ENCODE measurements around the gene SPTLC1. TPM values are rescaled to one million over a fixed set of nuclear protein-coding genes. Genes with fewer than 3 reads are reported as not detected.
"Not testable (repeated sequence)": the region's sequence is repeated elsewhere in the genome, so short reads cannot be mapped to it uniquely, and the experiment has no call there.

The SPTLC1 gene
- total RNA-seq, 2 donors from 2014 or later = 77.2 to 83.8 TPM

DNA sequence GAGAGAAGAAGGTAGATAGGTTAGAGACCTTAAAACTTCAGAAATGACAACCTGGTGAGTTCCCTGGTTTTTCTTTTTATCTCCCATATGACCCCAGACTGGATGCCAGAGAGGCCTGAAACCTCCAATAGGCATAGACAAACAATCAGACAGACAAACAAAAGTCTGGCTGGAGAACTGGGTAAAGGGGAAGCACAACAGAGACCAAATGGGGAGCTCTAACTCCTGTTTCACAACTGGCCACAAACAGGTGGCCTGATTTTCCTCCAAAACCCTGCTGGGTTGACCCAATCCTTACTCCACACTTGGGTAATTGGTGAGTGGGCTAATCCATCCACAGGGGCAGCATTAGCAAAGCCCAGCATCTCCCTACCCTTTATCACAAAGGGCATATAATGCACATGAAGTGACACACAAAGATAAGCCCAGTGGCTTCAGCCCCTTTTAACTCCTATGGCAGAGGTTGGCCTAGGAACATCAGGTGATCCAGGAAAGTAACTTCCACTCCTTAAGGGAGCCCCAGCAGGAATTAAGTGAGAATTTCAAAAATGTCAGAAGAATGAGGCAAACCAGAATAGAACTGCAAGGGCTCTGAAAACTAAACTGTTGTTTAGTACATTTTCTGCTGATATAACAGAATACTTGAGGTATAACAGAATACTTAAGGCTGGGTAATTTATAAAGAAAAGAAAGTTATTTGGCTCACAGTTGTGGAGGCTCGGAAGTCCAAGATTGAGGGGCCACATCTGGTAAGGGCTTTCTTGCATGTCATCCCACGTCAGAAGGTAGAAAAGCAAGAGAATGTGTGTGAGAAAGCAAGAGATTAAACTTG lies 104.3 kb downstream of the SPTLC1 start:
- no peaks in the 10 kb centered on the region for H3K27me3 ChIP-seq
- no peak overlapping the region for H3K9ac ChIP-seq (ENCODE audit: low read depth in 2 of 2, low read length in 2 of 2)
- H3K4me3 ChIP-seq = no peak overlapping the region
- TF ChIP-seq, protein P1, sequence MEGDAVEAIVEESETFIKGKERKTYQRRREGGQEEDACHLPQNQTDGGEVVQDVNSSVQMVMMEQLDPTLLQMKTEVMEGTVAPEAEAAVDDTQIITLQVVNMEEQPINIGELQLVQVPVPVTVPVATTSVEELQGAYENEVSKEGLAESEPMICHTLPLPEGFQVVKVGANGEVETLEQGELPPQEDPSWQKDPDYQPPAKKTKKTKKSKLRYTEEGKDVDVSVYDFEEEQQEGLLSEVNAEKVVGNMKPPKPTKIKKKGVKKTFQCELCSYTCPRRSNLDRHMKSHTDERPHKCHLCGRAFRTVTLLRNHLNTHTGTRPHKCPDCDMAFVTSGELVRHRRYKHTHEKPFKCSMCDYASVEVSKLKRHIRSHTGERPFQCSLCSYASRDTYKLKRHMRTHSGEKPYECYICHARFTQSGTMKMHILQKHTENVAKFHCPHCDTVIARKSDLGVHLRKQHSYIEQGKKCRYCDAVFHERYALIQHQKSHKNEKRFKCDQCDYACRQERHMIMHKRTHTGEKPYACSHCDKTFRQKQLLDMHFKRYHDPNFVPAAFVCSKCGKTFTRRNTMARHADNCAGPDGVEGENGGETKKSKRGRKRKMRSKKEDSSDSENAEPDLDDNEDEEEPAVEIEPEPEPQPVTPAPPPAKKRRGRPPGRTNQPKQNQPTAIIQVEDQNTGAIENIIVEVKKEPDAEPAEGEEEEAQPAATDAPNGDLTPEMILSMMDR (IDR thresholded peaks at IDR 0.05) = no peak
- no peaks in the 10 kb centered on the region for H3K9me3 ChIP-seq
- no peak for DNase-seq
- intact Hi-C loops (cut with DNase I) = no loop called here
- no peaks in the 10 kb centered on the region for H3K36me3 ChIP-seq
- H3K4me1 ChIP-seq = no peaks in the 10 kb centered on the region
- H3K27ac ChIP-seq = no peak overlapping the region

DNA sequence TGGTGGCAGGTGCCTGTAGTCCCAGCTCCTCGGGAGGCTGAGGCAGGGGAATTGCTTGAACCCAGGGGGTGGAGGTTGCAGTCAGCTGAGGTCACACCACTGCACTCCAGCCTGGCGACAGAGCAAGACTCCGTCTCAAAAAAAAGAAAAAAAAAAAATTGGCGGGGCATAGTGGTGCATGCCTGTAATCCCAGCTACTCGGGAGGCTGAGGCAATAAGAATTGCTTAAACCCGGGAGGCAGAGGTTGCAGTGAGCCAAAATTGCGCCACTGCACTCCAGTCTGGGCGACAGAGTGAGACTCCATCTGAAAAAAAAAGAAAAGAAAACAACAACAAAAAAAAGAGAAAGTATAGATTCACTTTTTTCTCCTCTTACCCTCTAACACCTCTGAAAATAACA lies 105.0 kb downstream of the SPTLC1 start:
- H3K36me3 ChIP-seq; H3K4me3 ChIP-seq; DNase-seq; H3K27ac ChIP-seq; H3K4me1 ChIP-seq; H3K9ac ChIP-seq (ENCODE audit: low read depth in 2 of 2, low read length in 2 of 2); H3K9me3 ChIP-seq; intact Hi-C loops (cut with DNase I); H3K27me3 ChIP-seq: not testable (repeated sequence)

DNA sequence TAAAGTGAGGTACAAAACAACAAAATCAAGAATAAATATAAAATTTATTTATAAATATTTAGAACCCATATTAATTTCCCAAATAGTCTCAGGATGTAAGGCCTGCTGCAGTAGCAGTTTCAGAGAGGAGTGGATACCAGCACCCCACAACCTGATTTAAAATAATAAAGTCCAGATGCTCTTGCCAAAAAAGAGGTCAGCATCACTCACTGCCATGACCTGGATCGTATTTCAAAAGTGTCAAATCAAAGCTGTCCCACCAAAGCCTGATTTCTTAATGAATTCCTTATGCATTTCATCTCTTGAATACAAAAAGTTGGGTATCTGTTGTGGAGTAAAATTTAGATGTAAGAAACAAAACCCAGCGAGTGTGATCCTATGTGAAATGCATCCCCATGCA lies 107.2 kb downstream of the SPTLC1 start:
- no peak for DNase-seq
- Histone ChIP-seq H3K27me3 (no peaks in the 10 kb centered on the region), H3K9ac (ENCODE audit: low read depth in 2 of 2, low read length in 2 of 2) (no peak overlapping the region), H3K27ac (no peak overlapping the region), H3K36me3 (no peaks in the 10 kb centered on the region), H3K9me3 (no peaks in the 10 kb centered on the region), H3K4me1 (no peaks in the 10 kb centered on the region), H3K4me3 (no peak overlapping the region)
- intact Hi-C loops (cut with DNase I) = no loop called here
- TF ChIP-seq, protein P1 (IDR thresholded peaks at IDR 0.05) = no peak

DNA sequence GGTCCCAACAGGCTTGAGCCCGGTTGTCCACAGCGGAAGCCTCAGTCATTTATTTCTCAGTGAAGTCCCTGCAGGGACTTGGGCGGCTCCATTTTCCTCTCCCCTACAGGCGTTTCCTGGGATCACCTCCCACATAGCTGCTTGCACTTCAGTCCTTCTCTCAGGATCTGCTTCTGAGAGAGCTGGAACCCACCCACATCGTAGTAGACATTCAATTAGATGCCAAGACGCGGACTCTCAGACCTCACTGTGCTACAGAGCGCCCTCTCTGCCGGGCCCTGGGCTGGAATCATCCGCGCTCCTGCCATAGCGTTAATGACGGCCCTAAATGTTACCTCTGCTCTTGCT lies 111.2 kb downstream of the SPTLC1 start:
- DNase-seq = no peak
- TF ChIP-seq, protein P1 (IDR thresholded peaks at IDR 0.05) = no peak
- Histone ChIP-seq H3K4me1 (no peaks in the 10 kb centered on the region), H3K27me3 (no peaks in the 10 kb centered on the region), H3K9me3 (no peaks in the 10 kb centered on the region), H3K9ac (ENCODE audit: low read depth in 2 of 2, low read length in 2 of 2) (no peak overlapping the region), H3K36me3 (no peaks in the 10 kb centered on the region), H3K4me3 (no peak overlapping the region), H3K27ac (no peak overlapping the region)
- intact Hi-C loops (cut with DNase I) = no loop called here

DNA sequence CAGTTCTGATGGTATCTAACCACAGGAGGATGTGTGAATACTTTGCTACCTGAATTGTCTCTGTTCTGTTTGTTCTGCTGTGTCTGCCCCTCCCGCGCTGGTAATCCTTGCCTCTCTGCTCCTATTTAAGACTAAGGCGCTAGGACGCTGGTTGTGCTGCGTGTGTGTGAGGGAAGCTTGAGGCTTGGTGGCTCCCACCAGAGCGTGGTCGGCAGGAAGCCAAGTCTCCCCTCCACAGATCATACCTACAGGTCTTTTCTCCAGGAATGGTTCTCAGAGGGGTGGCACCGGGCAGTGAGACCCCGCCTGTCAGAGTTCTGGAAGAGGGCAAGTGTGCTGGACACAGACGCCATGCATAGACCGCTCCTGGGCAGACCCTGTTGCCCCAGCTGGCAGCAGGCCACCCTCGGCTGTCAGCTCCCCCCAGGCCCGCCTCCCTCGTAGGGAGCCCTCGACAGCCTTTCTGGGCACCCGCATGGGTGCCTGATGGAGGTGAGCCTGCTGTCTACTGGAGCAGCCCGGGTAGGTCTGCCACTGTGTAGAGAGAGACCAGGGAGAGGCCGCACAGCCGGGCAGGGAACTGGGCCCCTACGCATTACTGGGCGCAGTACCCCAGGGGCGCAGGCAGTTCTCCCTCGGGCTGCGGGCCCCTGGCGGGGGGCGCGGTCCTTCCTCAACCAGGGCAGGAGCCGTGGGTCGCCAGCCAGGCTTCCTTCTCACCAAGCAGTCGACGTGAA lies 111.7 kb downstream of the SPTLC1 start:
- Histone ChIP-seq H3K36me3 (no peaks in the 10 kb centered on the region), H3K4me3 (no peak overlapping the region), H3K27me3 (no peaks in the 10 kb centered on the region), H3K27ac (no peak overlapping the region), H3K9ac (ENCODE audit: low read depth in 2 of 2, low read length in 2 of 2) (no peak overlapping the region), H3K9me3 (no peaks in the 10 kb centered on the region), H3K4me1 (no peaks in the 10 kb centered on the region)
- intact Hi-C loops (cut with DNase I) = no loop called here
- DNase-seq = no peak
- TF ChIP-seq, protein P1 (IDR thresholded peaks at IDR 0.05) = no peak

DNA sequence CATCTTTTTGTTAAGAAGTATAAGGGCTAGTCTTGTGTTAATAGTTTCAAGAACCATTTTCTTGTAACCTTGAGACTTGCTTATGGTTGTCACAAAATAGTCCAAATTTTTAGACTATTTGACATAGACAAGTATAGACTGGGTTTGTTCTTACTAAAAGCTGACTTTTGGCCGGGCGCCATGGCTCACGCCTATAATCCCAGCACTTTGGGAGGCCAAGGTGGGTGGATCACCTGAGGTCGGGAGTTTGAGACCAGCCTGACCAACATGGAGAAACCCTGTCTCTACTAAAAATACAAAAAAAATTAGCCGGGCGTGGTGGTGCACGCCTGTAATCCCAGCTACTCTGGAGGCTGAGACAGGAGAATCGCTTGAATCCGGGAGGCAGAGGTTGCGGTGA lies 113.3 kb downstream of the SPTLC1 start:
- H3K36me3 ChIP-seq; H3K9ac ChIP-seq (ENCODE audit: low read depth in 2 of 2, low read length in 2 of 2); H3K4me3 ChIP-seq; H3K27ac ChIP-seq; DNase-seq; H3K27me3 ChIP-seq; H3K9me3 ChIP-seq; H3K4me1 ChIP-seq; intact Hi-C loops (cut with DNase I): not testable (repeated sequence)
